Immature natural killer cell (primary cell): Measurements from ENCODE around the gene WFDC10B. TPM values are rescaled to one million over a fixed set of nuclear protein-coding genes. Genes with fewer than 3 reads are reported as not detected.
A peak's percentile ranks its signal among the peaks of the same experiment; 100 is the strongest.
"Not testable (repeated sequence)": the region's sequence is repeated elsewhere in the genome, so short reads cannot be mapped to it uniquely, and the experiment has no call there.

Experiments used
- DNase-seq, 3 donors: peaks; one replicate each; pipeline ENCODE4 v3.0.0; 2022; ENCODE audit warnings: mixed read lengths in 1 of 3
- H3K27ac Mint-ChIP-seq, 6 donors: one replicate each; pipeline ENCODE4 v1.8.0; 2020; ENCODE audit warnings: mixed read lengths in 6 of 6, mild to moderate bottlenecking in 5 of 6, inconsistent platforms in 4 of 6, moderate library complexity in 3 of 6
- H3K27me3 Mint-ChIP-seq, 3 donors: one replicate each; pipeline ENCODE4 v1.8.0; 2020 to 2021; ENCODE audit warnings: low read depth in 3 of 3, mild to moderate bottlenecking in 3 of 3, mixed read lengths in 3 of 3, moderate library complexity in 3 of 3, inconsistent platforms in 1 of 3
- H3K36me3 Mint-ChIP-seq, 3 donors: one replicate each; pipeline ENCODE4 v1.8.0; 2020; ENCODE audit warnings: mixed read lengths in 3 of 3, inconsistent platforms in 2 of 3, mild to moderate bottlenecking in 2 of 3
- H3K4me1 Mint-ChIP-seq, 2 donors: one replicate each; pipeline ENCODE4 v1.8.0; 2020; ENCODE audit warnings: inconsistent platforms in 2 of 2, mild to moderate bottlenecking in 2 of 2, mixed read lengths in 2 of 2, moderate library complexity in 1 of 2
- H3K4me3 Mint-ChIP-seq, 5 donors: one replicate each; pipeline ENCODE4 v1.8.0; 2020; ENCODE audit warnings: mild to moderate bottlenecking in 5 of 5, mixed read lengths in 5 of 5, inconsistent platforms in 3 of 5, moderate library complexity in 3 of 5
- H3K9me3 Mint-ChIP-seq, 6 donors: one replicate each; pipeline ENCODE4 v1.8.0; 2020; ENCODE audit warnings: mild to moderate bottlenecking in 6 of 6, mixed read lengths in 6 of 6, inconsistent platforms in 4 of 6, moderate library complexity in 3 of 6
- polyA plus RNA-seq, 3 donors: library from polyadenylated mRNA; unstranded; fragments of 300-500 nt; fragmentation: Illumina TruSeq; gene quantifications; one replicate each; pipeline ENCODE4 v1.2.3, GENCODE V29; 2021

WFDC10B gene
- not detected for polyA plus RNA-seq

DNA sequence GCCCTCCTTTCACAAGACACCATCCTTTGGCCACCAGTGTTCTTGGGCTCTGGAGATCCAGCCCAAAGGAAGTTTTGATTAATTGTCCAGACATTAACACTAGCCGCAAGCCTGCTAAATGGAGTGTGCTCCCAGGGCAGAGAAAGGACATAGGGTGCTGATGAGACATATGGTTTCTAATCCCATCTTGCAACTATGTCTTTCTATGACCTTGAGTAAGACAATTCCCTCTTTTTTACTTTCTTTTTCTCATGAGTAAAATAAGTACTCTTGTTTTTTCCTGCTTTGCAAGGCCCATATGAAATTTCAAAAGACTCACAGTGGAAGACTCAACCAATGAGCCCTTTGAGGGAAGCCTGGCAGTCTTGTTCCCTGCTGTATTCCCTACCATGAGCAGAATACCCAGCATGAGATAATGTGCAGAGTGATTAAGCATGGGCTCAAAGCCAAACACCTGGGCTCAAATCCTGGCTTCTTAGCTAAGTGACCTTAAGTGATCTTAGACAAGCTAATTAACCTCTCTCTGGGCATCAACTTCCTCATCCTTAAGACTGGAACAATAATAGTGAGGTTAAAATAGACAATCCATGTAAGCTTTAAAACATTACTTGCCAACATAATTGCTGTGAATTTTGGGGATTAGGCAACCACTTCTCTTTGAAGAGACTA, at the start of gene WFDC10B:
TSS of gene WFDC10B (minus strand) at position 51 of the 669 bp plus-strand sequence. CDS start 19,027 bp downstream, outside the sequence.
- no peak for DNase-seq
- no peak within 1 kb of the TSS for H3K27ac Mint-ChIP-seq
- H3K36me3 Mint-ChIP-seq = no peaks in the 10 kb centered on the region
- peaks cover 4 to 25% (median 5%) of the 10 kb centered on the region in 3 donors for H3K27me3 Mint-ChIP-seq
- H3K4me1 Mint-ChIP-seq = no peaks in the 10 kb centered on the region
- H3K9me3 Mint-ChIP-seq = no peaks in the 10 kb centered on the region
- H3K4me3 Mint-ChIP-seq = no peak within 1 kb of the TSS

DNA sequence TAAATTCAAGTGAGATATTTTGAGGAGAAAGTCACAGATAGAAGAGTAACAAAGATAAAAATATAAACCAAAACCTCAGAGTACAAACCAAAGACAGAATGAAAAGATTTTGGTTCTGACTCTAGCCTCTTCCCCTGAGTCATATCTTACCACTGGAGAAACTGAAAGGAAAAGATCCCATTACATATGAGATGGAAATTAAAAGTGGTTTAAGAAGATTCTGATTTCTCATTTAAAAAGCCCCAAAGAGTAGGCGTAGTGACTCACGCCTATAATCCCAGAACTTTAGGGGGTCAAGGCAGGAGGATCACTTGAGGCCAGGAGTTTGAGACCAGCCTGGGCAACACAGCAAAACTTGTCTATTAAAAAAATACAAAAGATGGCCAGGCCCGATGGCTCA, 47.9 kb upstream of the WFDC10B start:
- Mint-ChIP-seq H3K4me1 (no peaks in the 10 kb centered on the region), H3K27ac (no peak overlapping the region), H3K4me3 (no peak overlapping the region), H3K27me3 (peaks cover 3 to 8% (median 8%) of the 10 kb centered on the region in 3 donors), H3K9me3 (no peaks in the 10 kb centered on the region), H3K36me3 (no peaks in the 10 kb centered on the region)
- no peak for DNase-seq

DNA sequence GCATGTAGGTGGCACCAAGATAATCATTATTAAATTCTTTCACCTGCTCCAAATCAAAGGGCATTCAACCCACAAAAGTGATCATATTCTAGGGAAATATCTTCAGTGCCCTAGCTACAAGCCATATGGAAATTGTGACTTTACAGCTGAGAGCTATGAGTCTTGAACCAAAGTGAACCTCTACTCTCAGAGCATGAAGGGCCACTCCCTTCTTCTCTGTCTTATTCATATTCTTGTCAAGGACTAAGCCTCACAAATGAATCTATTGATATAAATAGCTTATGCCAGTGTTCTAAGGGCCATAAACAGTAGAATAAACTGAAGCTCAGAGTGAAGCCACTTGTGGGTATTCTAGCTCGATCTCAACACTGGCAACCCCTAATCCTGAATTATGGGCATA, 46.9 kb upstream of the WFDC10B start:
- Mint-ChIP-seq H3K9me3 (no peaks in the 10 kb centered on the region), H3K27me3 (peaks cover 2 to 8% (median 6%) of the 10 kb centered on the region in 3 donors), H3K36me3 (no peaks in the 10 kb centered on the region), H3K4me1 (no peaks in the 10 kb centered on the region), H3K27ac (no peak overlapping the region), H3K4me3 (no peak overlapping the region)
- no peak for DNase-seq

DNA sequence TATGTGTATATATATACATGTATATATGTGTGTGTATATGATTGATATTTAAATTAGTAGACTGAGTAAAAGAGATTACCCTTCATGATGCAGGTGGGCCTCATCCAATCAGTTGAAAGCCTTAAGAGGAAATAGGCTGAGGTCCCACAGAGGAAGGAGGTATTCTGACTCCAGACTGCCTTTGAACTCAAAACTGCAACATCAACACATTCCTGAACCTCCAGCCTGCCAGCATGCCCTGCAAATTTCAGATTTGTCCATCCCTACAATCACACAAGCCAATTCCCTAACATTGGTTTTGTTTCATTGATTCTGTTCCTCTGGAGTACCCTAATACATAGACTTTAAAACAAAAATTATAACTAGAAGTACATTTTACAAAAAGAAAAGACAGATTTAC, 40.2 kb upstream of the WFDC10B start:
- no peak overlapping the region for H3K27ac Mint-ChIP-seq
- H3K9me3 Mint-ChIP-seq = no peaks in the 10 kb centered on the region
- H3K4me3 Mint-ChIP-seq = no peak overlapping the region
- H3K27me3 Mint-ChIP-seq = peaks cover 0 to 9% (median 2%) of the 10 kb centered on the region in 3 donors
- no peaks in the 10 kb centered on the region for H3K36me3 Mint-ChIP-seq
- no peaks in the 10 kb centered on the region for H3K4me1 Mint-ChIP-seq
- DNase-seq = no peak

DNA sequence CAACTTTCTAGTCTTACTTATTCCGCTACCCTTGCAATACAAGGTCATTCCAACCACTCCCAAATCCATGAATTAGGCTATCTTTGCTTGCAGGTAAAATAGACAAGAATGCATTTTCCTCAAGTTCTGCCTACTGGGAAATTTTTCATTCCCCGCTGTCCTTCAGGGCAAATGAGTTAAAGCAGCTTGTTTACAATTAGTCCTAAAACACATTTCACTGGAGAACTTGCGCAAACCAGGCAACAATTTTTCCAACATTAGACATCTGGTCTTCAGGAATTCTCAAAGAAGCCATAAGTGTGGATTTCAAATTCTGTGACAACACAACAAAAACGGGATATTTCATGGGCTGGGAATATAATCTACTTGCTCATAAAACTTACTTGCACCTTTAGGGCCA, 37.8 kb upstream of the WFDC10B start:
- DNase-seq = no peak
- no peaks in the 10 kb centered on the region for H3K9me3 Mint-ChIP-seq

DNA sequence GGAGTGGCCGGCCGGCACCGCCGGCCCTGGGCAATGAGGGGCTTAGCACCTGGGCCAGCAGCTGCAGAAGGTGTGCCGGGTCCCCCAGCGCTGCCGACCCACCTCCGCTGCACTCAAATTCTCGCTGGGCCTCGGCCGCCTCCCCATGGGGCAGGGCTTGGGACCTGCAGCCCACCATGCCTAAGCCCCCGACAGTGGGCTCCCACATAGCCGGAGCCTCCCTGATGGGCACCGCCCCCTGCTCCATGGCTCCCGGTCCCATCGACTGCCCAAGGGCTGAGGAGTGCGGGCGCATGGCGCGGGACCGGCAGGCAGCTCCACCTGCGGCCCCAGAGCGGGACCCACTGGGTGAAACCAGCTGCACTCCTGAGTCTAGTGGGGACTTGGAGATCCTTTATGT, 31.2 kb upstream of the WFDC10B start:
- no peak for DNase-seq
- H3K27me3 Mint-ChIP-seq = peaks cover 4 to 13% (median 10%) of the 10 kb centered on the region in 3 donors
- peaks cover 0 to 7% (median under 1%) of the 10 kb centered on the region in 3 donors for H3K36me3 Mint-ChIP-seq

More for the DNA sequence above, 37.8 kb upstream of the WFDC10B start:
- Mint-ChIP-seq H3K36me3 (no peaks in the 10 kb centered on the region), H3K4me3 (no peak overlapping the region), H3K27ac (no peak overlapping the region), H3K4me1 (no peaks in the 10 kb centered on the region), H3K27me3 (peaks cover 0 to 8% (median 3%) of the 10 kb centered on the region in 3 donors)

GRCh38 chr20:45735552-45735951, 30.7 kb upstream of the WFDC10B start:
- H3K4me3 Mint-ChIP-seq = no peak overlapping the region
- H3K9me3 Mint-ChIP-seq = peaks cover 9 to 34% (median 17%) of the 10 kb centered on the region in 6 donors
- peaks cover 0 to 9% (median 3%) of the 10 kb centered on the region in 3 donors for H3K36me3 Mint-ChIP-seq
- no peak overlapping the region for H3K27ac Mint-ChIP-seq
- peaks cover 4 to 13% (median 10%) of the 10 kb centered on the region in 3 donors for H3K27me3 Mint-ChIP-seq
- DNase-seq = no peak
- no peaks in the 10 kb centered on the region for H3K4me1 Mint-ChIP-seq

More for the DNA sequence above, 31.2 kb upstream of the WFDC10B start:
- no peak overlapping the region for H3K4me3 Mint-ChIP-seq
- H3K4me1 Mint-ChIP-seq = no peaks in the 10 kb centered on the region
- no peak overlapping the region for H3K27ac Mint-ChIP-seq
- peaks cover 7 to 31% (median 14%) of the 10 kb centered on the region in 6 donors for H3K9me3 Mint-ChIP-seq

DNA sequence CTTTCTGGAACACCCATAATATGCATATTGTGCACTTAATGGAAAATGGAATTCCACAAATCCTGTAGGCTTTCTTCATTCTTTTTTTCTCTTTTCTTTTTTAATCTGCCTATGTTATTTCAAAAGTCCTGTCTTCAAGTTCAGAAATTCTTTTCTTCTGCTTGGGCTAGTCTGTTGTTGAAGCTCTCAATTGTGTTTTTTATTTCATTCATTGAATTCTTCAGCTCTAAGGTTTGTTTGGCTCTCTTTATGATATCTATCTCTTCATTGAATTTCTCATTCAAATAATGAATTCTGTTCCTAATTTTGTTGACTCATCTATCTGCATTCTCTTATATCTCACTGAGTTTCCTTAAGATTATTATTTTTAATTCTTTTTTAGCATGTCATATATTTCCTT, 27.4 kb upstream of the WFDC10B start:
- H3K4me1 Mint-ChIP-seq = no peaks in the 10 kb centered on the region
- peaks cover 3 to 13% (median 12%) of the 10 kb centered on the region in 3 donors for H3K27me3 Mint-ChIP-seq
- no peak overlapping the region for H3K27ac Mint-ChIP-seq
- no peak for DNase-seq
- peaks cover 10 to 34% (median 17%) of the 10 kb centered on the region in 6 donors for H3K9me3 Mint-ChIP-seq
- H3K4me3 Mint-ChIP-seq = no peak overlapping the region
- peaks cover 0 to 9% (median 3%) of the 10 kb centered on the region in 3 donors for H3K36me3 Mint-ChIP-seq

DNA sequence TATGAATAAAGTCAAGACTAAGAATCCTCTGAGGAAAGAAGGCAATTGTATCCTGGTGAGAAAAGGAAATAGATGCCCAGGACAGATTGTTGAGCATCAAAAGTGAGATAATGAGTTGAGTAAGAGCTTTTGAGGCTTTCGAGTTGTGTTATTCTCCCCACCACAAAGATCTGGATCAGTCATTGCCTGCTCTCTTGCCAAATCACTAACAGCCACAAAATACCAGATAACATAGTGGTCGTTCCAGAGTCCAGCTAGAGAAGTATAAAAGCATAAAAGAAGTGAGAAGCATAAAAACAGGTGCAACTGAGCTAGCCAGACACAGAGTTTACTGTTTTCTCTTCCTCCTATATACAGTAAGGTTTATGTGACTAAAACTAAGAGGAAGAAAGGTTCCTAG, 22.2 kb upstream of the WFDC10B start:
- Mint-ChIP-seq H3K4me3 (no peak overlapping the region), H3K9me3 (peaks cover 4 to 14% (median 11%) of the 10 kb centered on the region in 6 donors), H3K4me1 (no peaks in the 10 kb centered on the region), H3K27ac (no peak overlapping the region), H3K36me3 (peaks cover 0 to 4% (median 3%) of the 10 kb centered on the region in 3 donors), H3K27me3 (peaks cover 2 to 12% (median 5%) of the 10 kb centered on the region in 3 donors)
- DNase-seq = no peak

DNA sequence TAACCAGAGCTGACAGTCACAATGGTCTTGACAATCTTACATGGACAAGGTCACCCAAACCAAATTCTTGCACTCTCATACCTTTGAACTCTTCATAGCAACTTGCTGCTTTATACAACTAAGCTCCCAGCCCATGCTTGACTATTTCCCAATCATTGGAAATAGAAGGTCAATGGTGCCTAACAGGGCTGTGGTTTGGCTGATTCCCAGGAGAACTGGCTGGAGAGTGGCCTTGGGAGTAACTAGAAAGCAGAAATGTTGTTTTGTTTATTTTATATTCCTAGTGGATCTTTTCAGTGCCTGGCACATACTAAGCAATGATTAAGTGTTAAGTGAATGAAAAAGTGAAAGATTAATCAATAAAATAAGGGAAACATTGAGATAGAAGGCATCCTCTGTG, 20.3 kb upstream of the WFDC10B start:
- Mint-ChIP-seq H3K27ac (no peak overlapping the region), H3K4me3 (no peak overlapping the region), H3K9me3 (peaks cover 0 to 2% (median 0%) of the 10 kb centered on the region in 6 donors), H3K4me1 (no peaks in the 10 kb centered on the region), H3K36me3 (no peaks in the 10 kb centered on the region), H3K27me3 (peaks cover 2 to 9% (median 3%) of the 10 kb centered on the region in 3 donors)
- DNase-seq = no peak

DNA sequence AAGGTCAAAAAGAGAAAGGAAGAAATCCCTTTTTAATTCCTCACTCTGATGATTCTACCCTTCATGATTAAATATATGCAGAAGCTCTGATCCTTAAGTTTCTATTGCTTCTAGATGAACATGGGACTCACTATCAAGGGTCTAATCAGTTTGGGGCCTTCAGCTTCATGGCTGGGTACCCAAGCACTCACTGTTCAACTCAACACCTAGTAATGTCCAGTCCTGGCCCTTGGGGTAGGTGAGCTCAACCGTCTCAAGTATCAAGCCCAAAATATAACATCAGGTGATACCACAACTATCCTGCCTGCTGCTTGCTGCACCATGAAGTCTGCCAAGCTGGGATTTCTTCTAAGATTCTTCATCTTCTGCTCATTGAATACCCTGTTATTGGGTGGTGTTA, 17.2 kb upstream of the WFDC10B start, which contains the start of gene SPINT4:
TSS of gene SPINT4 (plus strand) at position 301 of the 400 bp plus-strand sequence. CDS start at position 322, 21 bp downstream.
- H3K27me3 Mint-ChIP-seq = peaks cover 3 to 10% (median 10%) of the 10 kb centered on the region in 3 donors
- no peak within 1 kb of the TSS for H3K4me3 Mint-ChIP-seq
- H3K4me1 Mint-ChIP-seq = no peaks in the 10 kb centered on the region
- peaks cover 0 to 3% (median 0%) of the 10 kb centered on the region in 6 donors for H3K9me3 Mint-ChIP-seq
- no peak for DNase-seq
- no peaks in the 10 kb centered on the region for H3K36me3 Mint-ChIP-seq
- H3K27ac Mint-ChIP-seq = no peak within 1 kb of the TSS

DNA sequence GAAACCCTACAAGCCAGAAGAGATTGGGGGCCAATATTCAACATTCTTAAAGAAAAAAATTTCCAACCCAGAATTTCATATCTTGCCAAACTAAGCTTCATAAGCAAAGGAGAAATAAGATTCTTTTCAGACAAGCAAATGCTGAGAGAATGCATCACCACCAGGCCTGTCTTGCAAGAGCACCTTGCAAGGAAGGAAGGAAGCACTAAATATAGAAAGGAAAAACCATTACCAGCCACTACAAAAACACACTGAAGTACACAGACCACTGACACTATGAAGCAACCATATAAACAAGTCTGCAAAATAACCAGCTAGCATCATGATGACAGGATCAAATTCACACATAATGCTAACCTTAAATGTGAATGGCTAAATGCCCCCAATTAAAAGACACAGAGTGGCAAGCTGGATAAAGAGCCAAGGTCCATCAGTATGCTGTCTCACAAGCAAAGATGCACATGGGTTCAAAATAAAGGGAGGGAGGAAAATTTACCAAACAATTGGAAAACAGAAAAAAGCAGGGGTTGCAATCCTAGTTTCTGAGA, 11.4 kb upstream of the WFDC10B start:
- Mint-ChIP-seq H3K27ac (peak overlapping the region in 2 of 6 donors; percentile 8 to 11), H3K27me3 (peaks cover 0 to 20% (median 10%) of the 10 kb centered on the region in 3 donors), H3K4me1 (peaks cover 10 to 18% of the 10 kb centered on the region in 2 donors)
- H3K9me3 Mint-ChIP-seq, H3K36me3 Mint-ChIP-seq, H3K4me3 Mint-ChIP-seq: not testable (repeated sequence)
- peak in 1 of 3 donors; percentile 4 for DNase-seq

DNA sequence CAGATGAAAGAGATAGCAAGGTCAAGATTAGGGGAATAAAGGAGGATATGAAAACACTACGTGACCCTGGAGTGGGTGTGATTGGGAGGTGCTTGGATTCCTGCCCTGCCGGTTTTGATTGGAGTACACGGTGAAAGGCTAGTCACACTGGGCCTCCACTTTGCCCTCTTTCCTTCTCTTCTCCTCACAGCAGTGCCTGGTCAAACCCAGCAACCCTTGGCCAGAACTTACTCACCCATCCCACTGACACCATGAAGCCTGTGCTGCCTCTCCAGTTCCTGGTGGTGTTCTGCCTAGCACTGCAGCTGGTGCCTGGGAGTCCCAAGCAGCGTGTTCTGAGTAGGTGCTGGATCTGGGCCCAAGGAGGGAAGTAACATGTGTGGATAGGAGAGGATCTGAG, 2.9 kb downstream of the WFDC10B start, which contains the start of gene WFDC13:
TSS of gene WFDC13 (plus strand) at position 166 of the 400 bp plus-strand sequence. CDS start at position 252, 86 bp downstream.
- DNase-seq = no peak
- Mint-ChIP-seq H3K36me3 (no peaks in the 10 kb centered on the region), H3K27me3 (peaks cover 2 to 16% (median 5%) of the 10 kb centered on the region in 3 donors), H3K4me3 (no peak within 1 kb of the TSS), H3K9me3 (no peaks in the 10 kb centered on the region), H3K4me1 (no peaks in the 10 kb centered on the region), H3K27ac (no peak within 1 kb of the TSS)

- Mint-ChIP-seq H3K4me1 (no peaks in the 10 kb centered on the region), H3K9me3 (no peaks in the 10 kb centered on the region), H3K4me3 (no peak overlapping the region), H3K36me3 (no peaks in the 10 kb centered on the region), H3K27ac (no peak overlapping the region), H3K27me3 (peaks cover 3 to 18% (median 5%) of the 10 kb centered on the region in 3 donors)
- DNase-seq = no peak
Measured at GRCh38 chr20:45701104-45701503, 3.7 kb downstream of the WFDC10B start.
